ENCODE data around the gene EFCC1. TPM values are rescaled to one million over a fixed set of nuclear protein-coding genes. Genes with fewer than 3 reads are reported as not detected.

EFCC1 gene
- total RNA-seq, 2 donors from 2014 or later = 0.31 to 0.93 TPM

DNA sequence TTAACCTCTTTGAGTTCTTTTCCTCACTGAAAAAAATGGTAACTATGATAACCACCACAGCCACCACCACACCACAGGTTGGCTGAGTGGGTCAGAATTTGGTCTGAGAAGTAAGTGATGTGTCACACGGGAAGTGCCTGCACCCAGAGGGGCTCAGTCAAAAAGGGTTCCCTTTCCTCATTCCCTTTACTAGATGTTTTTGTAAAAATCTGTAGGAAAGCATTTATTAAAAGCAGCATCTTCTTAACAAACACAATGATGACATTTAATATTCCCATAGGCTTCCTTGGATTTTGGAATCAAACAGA, 30.4 kb upstream of the EFCC1 start:
- H3K4me3 ChIP-seq (ENCODE audit: low read length) = no peak overlapping the region
- Mint-ChIP-seq H3K4me3 (no peak overlapping the region), H3K27ac (no peak overlapping the region), H3K27me3 (ENCODE audit: insufficient read depth) (peaks cover 11% of the 10 kb centered on the region), H3K9me3 (no peaks in the 10 kb centered on the region), H3K36me3 (ENCODE audit: low read depth) (no peaks in the 10 kb centered on the region), H3K4me1 (no peaks in the 10 kb centered on the region)
- 100% methylated on average over 1 of the region's 1 CpG; no CpG with 5 or more reads in 1 of the 2 experiments for WGBS, 2 experiments (ENCODE audit: insufficient coverage in 1 of 2, insufficient read length in 1 of 2)
- H3K36me3 ChIP-seq (ENCODE audit: control insufficient read depth, insufficient read depth, low read length) = no peaks in the 10 kb centered on the region
- TF ChIP-seq, protein P1, sequence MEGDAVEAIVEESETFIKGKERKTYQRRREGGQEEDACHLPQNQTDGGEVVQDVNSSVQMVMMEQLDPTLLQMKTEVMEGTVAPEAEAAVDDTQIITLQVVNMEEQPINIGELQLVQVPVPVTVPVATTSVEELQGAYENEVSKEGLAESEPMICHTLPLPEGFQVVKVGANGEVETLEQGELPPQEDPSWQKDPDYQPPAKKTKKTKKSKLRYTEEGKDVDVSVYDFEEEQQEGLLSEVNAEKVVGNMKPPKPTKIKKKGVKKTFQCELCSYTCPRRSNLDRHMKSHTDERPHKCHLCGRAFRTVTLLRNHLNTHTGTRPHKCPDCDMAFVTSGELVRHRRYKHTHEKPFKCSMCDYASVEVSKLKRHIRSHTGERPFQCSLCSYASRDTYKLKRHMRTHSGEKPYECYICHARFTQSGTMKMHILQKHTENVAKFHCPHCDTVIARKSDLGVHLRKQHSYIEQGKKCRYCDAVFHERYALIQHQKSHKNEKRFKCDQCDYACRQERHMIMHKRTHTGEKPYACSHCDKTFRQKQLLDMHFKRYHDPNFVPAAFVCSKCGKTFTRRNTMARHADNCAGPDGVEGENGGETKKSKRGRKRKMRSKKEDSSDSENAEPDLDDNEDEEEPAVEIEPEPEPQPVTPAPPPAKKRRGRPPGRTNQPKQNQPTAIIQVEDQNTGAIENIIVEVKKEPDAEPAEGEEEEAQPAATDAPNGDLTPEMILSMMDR (conservative IDR thresholded peaks at IDR 0.05) = no peak
- no peaks in the 10 kb centered on the region for H3K9me3 ChIP-seq (ENCODE audit: control insufficient read depth, low read length)
- DNase-seq = no peak
- no peak overlapping the region for H3K27ac ChIP-seq (ENCODE audit: low read depth, low read length)
- H3K27me3 ChIP-seq (ENCODE audit: control insufficient read depth, insufficient read depth, low read length, poor library complexity, severe bottlenecking) = no peaks in the 10 kb centered on the region
- H3K9ac ChIP-seq (ENCODE audit: extremely low read depth, low read length, poor library complexity, severe bottlenecking) = no peak overlapping the region
- H3K4me1 ChIP-seq (ENCODE audit: control insufficient read depth, insufficient read depth, low read length) = no peaks in the 10 kb centered on the region

DNA sequence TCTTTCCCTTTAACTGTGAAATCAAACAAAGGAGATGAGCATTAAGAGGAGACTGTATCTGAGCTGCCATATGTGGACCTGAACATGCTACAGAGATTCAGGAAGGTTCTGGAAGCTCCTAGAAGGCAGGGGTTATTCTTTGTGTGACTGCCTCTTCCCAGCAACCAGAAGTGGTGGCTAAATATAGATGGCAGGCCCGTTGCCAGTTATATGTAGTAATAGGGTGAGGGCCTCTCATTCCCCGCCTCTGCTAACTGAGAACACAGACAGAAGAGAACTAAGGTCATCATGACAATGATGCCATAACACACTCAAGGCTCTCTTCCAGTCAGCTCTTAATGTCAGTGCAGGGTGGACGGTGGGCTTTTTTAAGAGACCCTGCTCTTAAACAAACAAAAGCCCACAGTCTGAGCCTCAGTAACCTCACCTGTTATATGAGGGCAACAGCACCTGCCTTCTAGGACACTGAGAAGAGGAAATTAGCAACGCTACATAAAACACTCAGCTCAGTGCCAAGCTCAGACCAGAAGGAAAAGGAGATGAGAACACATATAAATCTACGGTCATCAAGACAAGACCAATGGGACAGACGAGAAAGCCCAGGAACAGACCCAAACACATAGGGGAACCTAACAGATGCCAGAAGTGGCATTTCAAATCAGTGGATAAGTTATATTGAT, 29.5 kb upstream of the EFCC1 start:
- Mint-ChIP-seq H3K27me3 (ENCODE audit: insufficient read depth) (peaks cover 11% of the 10 kb centered on the region), H3K27ac (no peak overlapping the region), H3K4me1 (no peaks in the 10 kb centered on the region), H3K36me3 (ENCODE audit: low read depth) (no peaks in the 10 kb centered on the region), H3K4me3 (no peak overlapping the region), H3K9me3 (no peaks in the 10 kb centered on the region)
- TF ChIP-seq, protein P1 (conservative IDR thresholded peaks at IDR 0.05) = no peak
- no peak for DNase-seq
- Histone ChIP-seq H3K27ac (ENCODE audit: low read depth, low read length) (peak overlapping the region; percentile 24), H3K9ac (ENCODE audit: extremely low read depth, low read length, poor library complexity, severe bottlenecking) (no peak overlapping the region), H3K27me3 (ENCODE audit: control insufficient read depth, insufficient read depth, low read length, poor library complexity, severe bottlenecking) (no peaks in the 10 kb centered on the region), H3K36me3 (ENCODE audit: control insufficient read depth, insufficient read depth, low read length) (no peaks in the 10 kb centered on the region), H3K9me3 (ENCODE audit: control insufficient read depth, low read length) (no peaks in the 10 kb centered on the region), H3K4me1 (ENCODE audit: control insufficient read depth, insufficient read depth, low read length) (no peaks in the 10 kb centered on the region), H3K4me3 (ENCODE audit: low read length) (no peak overlapping the region)
- WGBS, 2 experiments (ENCODE audit: insufficient coverage in 1 of 2, insufficient read length in 1 of 2) = 91 to 95% methylated on average over 4 to 6 of the region's 6 CpGs

DNA sequence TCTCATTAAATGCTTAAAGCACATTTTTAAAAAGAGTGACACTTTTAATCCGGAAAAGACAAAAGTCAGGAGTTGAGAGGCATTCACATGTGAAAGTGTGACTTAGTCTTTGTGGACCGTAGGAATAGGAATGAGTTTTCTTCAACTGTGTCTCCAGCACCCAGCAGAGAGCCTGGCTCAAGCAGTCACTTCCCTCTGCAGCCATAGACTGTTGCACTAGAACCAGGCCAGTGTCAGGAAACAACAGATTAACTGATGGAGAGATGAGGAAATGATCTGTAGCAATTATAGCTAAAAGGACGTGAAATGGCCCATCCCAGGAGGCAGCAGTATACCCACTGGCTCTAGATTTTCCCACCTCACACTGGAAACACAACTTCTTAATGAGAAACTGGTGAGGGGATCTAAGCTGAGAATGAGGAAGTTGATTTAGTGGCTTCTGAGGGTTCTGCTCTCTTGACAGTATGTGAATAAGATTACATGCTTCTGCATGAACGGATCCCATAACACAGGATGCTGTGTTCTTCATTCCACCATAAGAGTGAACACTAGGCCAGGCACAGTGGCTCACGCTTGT, 27.0 kb upstream of the EFCC1 start:
- Histone ChIP-seq H3K27me3 (ENCODE audit: control insufficient read depth, insufficient read depth, low read length, poor library complexity, severe bottlenecking) (peaks cover 8% of the 10 kb centered on the region), H3K36me3 (ENCODE audit: control insufficient read depth, insufficient read depth, low read length) (no peaks in the 10 kb centered on the region), H3K9me3 (ENCODE audit: control insufficient read depth, low read length) (no peaks in the 10 kb centered on the region), H3K4me3 (ENCODE audit: low read length) (no peak overlapping the region), H3K4me1 (ENCODE audit: control insufficient read depth, insufficient read depth, low read length) (no peaks in the 10 kb centered on the region), H3K27ac (ENCODE audit: low read depth, low read length) (no peak overlapping the region), H3K9ac (ENCODE audit: extremely low read depth, low read length, poor library complexity, severe bottlenecking) (no peak overlapping the region)
- DNase-seq = no peak
- Mint-ChIP-seq H3K9me3 (no peaks in the 10 kb centered on the region), H3K4me3 (no peak overlapping the region), H3K27me3 (ENCODE audit: insufficient read depth) (peaks cover 14% of the 10 kb centered on the region), H3K27ac (no peak overlapping the region), H3K4me1 (no peaks in the 10 kb centered on the region), H3K36me3 (ENCODE audit: low read depth) (no peaks in the 10 kb centered on the region)
- WGBS, 2 experiments (ENCODE audit: insufficient coverage in 1 of 2, insufficient read length in 1 of 2) = 85 to 100% methylated on average over 4 to 5 of the region's 5 CpGs
- TF ChIP-seq, protein P1 (conservative IDR thresholded peaks at IDR 0.05) = no peak

All from endodermal cell (in vitro differentiated cells).